ENCODE data around the gene AGBL4.

DNA sequence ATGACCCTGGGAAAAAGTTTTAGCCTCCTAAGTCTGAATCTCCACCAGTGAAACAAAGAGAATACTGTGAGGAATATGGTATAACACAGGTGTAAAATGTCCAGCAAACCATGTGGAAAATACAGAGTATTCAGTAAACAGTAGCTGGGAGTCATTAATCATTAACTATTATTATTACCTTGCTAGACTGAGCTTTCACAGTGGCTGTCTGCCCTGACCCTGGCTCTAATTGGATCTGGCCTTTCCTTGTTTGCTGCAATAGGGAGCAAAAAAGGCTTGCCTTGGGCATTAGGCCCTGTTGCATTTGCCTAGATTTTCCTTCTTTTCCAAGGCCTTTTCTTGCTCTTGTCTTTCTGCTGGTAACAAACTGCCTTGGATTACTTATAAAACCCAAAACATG lies 1068.0 kb downstream of the AGBL4 start:
- TF ChIP-seq, protein P1, sequence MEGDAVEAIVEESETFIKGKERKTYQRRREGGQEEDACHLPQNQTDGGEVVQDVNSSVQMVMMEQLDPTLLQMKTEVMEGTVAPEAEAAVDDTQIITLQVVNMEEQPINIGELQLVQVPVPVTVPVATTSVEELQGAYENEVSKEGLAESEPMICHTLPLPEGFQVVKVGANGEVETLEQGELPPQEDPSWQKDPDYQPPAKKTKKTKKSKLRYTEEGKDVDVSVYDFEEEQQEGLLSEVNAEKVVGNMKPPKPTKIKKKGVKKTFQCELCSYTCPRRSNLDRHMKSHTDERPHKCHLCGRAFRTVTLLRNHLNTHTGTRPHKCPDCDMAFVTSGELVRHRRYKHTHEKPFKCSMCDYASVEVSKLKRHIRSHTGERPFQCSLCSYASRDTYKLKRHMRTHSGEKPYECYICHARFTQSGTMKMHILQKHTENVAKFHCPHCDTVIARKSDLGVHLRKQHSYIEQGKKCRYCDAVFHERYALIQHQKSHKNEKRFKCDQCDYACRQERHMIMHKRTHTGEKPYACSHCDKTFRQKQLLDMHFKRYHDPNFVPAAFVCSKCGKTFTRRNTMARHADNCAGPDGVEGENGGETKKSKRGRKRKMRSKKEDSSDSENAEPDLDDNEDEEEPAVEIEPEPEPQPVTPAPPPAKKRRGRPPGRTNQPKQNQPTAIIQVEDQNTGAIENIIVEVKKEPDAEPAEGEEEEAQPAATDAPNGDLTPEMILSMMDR (IDR thresholded peaks at IDR 0.05) = no peak
- TF ChIP-seq POLR2A (IDR thresholded peaks at IDR 0.05) (no peak), POLR2AphosphoS5 (IDR thresholded peaks at IDR 0.05) (no peak)

All from breast epithelium (tissue), 3 donors.